ENCODE results near the gene RALGPS1. TPM values are rescaled to one million over a fixed set of nuclear protein-coding genes. Genes with fewer than 3 reads are reported as not detected.

RALGPS1 gene
- total RNA-seq, 1 experiment from 2014 or later: 18.6 TPM

DNA sequence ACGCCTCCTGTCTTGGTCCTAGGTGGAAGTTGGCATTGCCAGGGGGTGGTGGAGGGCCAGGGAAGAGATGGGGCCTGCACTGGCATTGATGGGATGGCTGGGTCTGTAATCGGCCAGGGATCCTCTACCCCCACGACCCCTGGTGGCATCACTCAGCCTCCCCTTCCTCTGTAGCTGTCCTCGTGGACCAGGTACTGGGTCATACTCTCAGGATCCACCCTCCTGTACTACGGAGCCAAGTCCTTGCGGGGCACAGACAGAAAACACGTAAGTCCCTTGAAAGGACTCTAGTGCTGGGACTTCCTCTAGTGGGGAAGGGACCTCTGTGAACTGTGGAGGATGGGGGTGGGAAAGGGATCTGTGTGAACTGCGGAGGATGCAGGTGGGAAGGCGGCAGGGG, 297.9 kb downstream of the RALGPS1 start:
- Histone ChIP-seq H3K79me2 (ENCODE audit: insufficient read depth, low read length) (no peaks in the 10 kb centered on the region), H3K4ac (ENCODE audit: low read depth, low read length) (no peak overlapping the region), H2BK12ac (ENCODE audit: insufficient read length, low read depth, low read length) (no peak overlapping the region), H3K27ac (ENCODE audit: insufficient read length, low read depth, low read length) (no peak overlapping the region), H3K56ac (ENCODE audit: insufficient read length, low read depth, low read length) (no peak overlapping the region), H2BK20ac (ENCODE audit: low read depth, low read length, poor library complexity, severe bottlenecking) (no peak overlapping the region), H2BK5ac (ENCODE audit: insufficient read length, low read length) (no peak overlapping the region), H2AK5ac (ENCODE audit: insufficient read length, low read length) (no peak overlapping the region), H2BK120ac (ENCODE audit: low read depth, low read length, poor library complexity, severe bottlenecking) (no peak overlapping the region), H4K5ac (ENCODE audit: insufficient read length, low read depth, low read length) (no peak overlapping the region), H4K20me1 (ENCODE audit: control insufficient read depth, insufficient read depth, insufficient read length) (no peaks in the 10 kb centered on the region), H3K9ac (ENCODE audit: extremely low read depth, insufficient read length, low read length) (no peak overlapping the region), H3K14ac (ENCODE audit: insufficient read depth, low read length) (no peak overlapping the region), H3K79me1 (ENCODE audit: insufficient read depth, low read depth, low read length, poor library complexity, severe bottlenecking) (no peaks in the 10 kb centered on the region), H3K23me2 (ENCODE audit: insufficient read length, low read depth, low read length, poor library complexity, severe bottlenecking) (no peaks in the 10 kb centered on the region), H2AFZ (ENCODE audit: low read length) (no peak overlapping the region), H4K8ac (replicated peaks; ENCODE audit: insufficient read length, low read depth, low read length) (no peak overlapping the region), H3K27me3 (ENCODE audit: insufficient read depth, low read length) (no peaks in the 10 kb centered on the region), H3K4me2 (ENCODE audit: insufficient read depth, insufficient read length, low read length) (no peak overlapping the region), H3K18ac (ENCODE audit: insufficient read length, low read depth, low read length) (no peak overlapping the region), H3K4me1 (ENCODE audit: insufficient read depth, low read length) (peaks cover 6% of the 10 kb centered on the region; the same call in 1 of the 2 replicates), H4K91ac (ENCODE audit: insufficient read length, low read depth, low read length) (no peak overlapping the region), H3K9me3 (ENCODE audit: control insufficient read depth, low read depth, low read length) (no peaks in the 10 kb centered on the region), H2BK15ac (ENCODE audit: low read depth, low read length) (no peak overlapping the region), H3T11ph (ENCODE audit: low read length) (no peak overlapping the region), H3K23ac (ENCODE audit: insufficient read length, low read depth, low read length) (no peak overlapping the region)
- Mint-ChIP-seq H3K9me3 (no peaks in the 10 kb centered on the region), H3K27me3 (ENCODE audit: low read depth) (no peaks in the 10 kb centered on the region), H3K36me3 (ENCODE audit: insufficient read depth in 1 of 3, low read depth in 3 of 3) (no peaks in the 10 kb centered on the region; a peak in 1 of 7 replicates), H3K27ac (no peak overlapping the region), H3K4me3 (no peak overlapping the region), H3K4me1 (peaks cover 24 to 25% of the 10 kb centered on the region in 2 experiments)
- TF ChIP-seq, protein P1, sequence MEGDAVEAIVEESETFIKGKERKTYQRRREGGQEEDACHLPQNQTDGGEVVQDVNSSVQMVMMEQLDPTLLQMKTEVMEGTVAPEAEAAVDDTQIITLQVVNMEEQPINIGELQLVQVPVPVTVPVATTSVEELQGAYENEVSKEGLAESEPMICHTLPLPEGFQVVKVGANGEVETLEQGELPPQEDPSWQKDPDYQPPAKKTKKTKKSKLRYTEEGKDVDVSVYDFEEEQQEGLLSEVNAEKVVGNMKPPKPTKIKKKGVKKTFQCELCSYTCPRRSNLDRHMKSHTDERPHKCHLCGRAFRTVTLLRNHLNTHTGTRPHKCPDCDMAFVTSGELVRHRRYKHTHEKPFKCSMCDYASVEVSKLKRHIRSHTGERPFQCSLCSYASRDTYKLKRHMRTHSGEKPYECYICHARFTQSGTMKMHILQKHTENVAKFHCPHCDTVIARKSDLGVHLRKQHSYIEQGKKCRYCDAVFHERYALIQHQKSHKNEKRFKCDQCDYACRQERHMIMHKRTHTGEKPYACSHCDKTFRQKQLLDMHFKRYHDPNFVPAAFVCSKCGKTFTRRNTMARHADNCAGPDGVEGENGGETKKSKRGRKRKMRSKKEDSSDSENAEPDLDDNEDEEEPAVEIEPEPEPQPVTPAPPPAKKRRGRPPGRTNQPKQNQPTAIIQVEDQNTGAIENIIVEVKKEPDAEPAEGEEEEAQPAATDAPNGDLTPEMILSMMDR (conservative IDR thresholded peaks at IDR 0.05): no peak
- DNase-seq: no peak
- no CpG with 5 or more reads among the region's 9 CpGs for WGBS (ENCODE audit: extremely low coverage, insufficient read length, low lambda C conversion rate)

Measured in H9 (cell line).